Nephron progenitor cell (in vitro differentiated cells): ENCODE measurements around the gene IGDCC3.

Experiments
- DNase-seq: peaks from one replicate; pipeline ENCODE4 v3.0.0; 2021
- H3K27ac Mint-ChIP-seq: 2 replicates; pipeline ENCODE4 v1.8.0; 2021; ENCODE audit warnings: mild to moderate bottlenecking, moderate library complexity, mixed read lengths
- H3K27me3 Mint-ChIP-seq: 2 replicates; pipeline ENCODE4 v1.8.0; 2021; ENCODE audit warnings: mild to moderate bottlenecking, low read depth, mixed read lengths; ENCODE audit not compliant: poor library complexity
- H3K36me3 Mint-ChIP-seq: 2 replicates; pipeline ENCODE4 v1.8.0; 2021; ENCODE audit warnings: low read depth, mixed read lengths
- H3K4me1 Mint-ChIP-seq: 2 replicates; pipeline ENCODE4 v1.8.0; 2021; ENCODE audit warnings: mixed read lengths
- H3K4me3 Mint-ChIP-seq: 2 replicates; pipeline ENCODE4 v1.8.0; 2021; ENCODE audit warnings: mild to moderate bottlenecking, moderate library complexity, mixed read lengths
- H3K9me3 Mint-ChIP-seq: 2 replicates; pipeline ENCODE4 v1.8.0; 2021; ENCODE audit warnings: mild to moderate bottlenecking, moderate library complexity, mixed read lengths
- CTCF ChIP-seq: fragments of 200-600 bp; sonication (generic); IDR thresholded peaks from 2 replicates; pipeline ENCODE4 v1.5.0; 2021; ENCODE audit warnings: antibody characterized with exemption

Gene IGDCC3

GRCh38 chr15:65363306-65363705, 14.5 kb downstream of the IGDCC3 start:
- Mint-ChIP-seq H3K4me1 (peaks cover 72% of the 10 kb centered on the region), H3K27me3 (peaks cover 8% of the 10 kb centered on the region), H3K9me3 (no peaks in the 10 kb centered on the region), H3K27ac (no peak overlapping the region), H3K36me3 (peaks cover 48% of the 10 kb centered on the region), H3K4me3 (no peak overlapping the region)
- no peak for DNase-seq
- TF ChIP-seq CTCF: no peak

GRCh38 chr15:65362491-65362890, 15.3 kb downstream of the IGDCC3 start:
- no peak overlapping the region for H3K4me3 Mint-ChIP-seq
- H3K27ac Mint-ChIP-seq: no peak overlapping the region
- TF ChIP-seq CTCF: no peak
- H3K4me1 Mint-ChIP-seq: peaks cover 71% of the 10 kb centered on the region
- H3K27me3 Mint-ChIP-seq: peaks cover 8% of the 10 kb centered on the region
- peaks cover 49% of the 10 kb centered on the region for H3K36me3 Mint-ChIP-seq
- no peak for DNase-seq
- H3K9me3 Mint-ChIP-seq: no peaks in the 10 kb centered on the region

GRCh38 chr15:65361708-65362459, 15.9 kb downstream of the IGDCC3 start:
- H3K27me3 Mint-ChIP-seq: peaks cover 8% of the 10 kb centered on the region
- DNase-seq: no peak
- H3K9me3 Mint-ChIP-seq: no peaks in the 10 kb centered on the region
- peaks cover 48% of the 10 kb centered on the region for H3K36me3 Mint-ChIP-seq
- TF ChIP-seq CTCF: no peak
- no peak overlapping the region for H3K4me3 Mint-ChIP-seq
- H3K4me1 Mint-ChIP-seq: peaks cover 75% of the 10 kb centered on the region
- no peak overlapping the region for H3K27ac Mint-ChIP-seq

- Mint-ChIP-seq H3K4me3 (no peak overlapping the region), H3K9me3 (no peaks in the 10 kb centered on the region), H3K27me3 (no peaks in the 10 kb centered on the region), H3K36me3 (peaks cover 49% of the 10 kb centered on the region), H3K4me1 (peaks cover 71% of the 10 kb centered on the region), H3K27ac (peak overlapping the region; percentile 38)
- no peak for DNase-seq
- TF ChIP-seq CTCF: no peak
These were observed 17.3 kb downstream of the IGDCC3 start for GRCh38 chr15:65360506-65360905.

- Mint-ChIP-seq H3K27ac (peak overlapping the region; percentile 27), H3K4me3 (peak overlapping the region; percentile 67), H3K4me1 (peaks cover 49% of the 10 kb centered on the region), H3K36me3 (peaks cover 61% of the 10 kb centered on the region), H3K27me3 (no peaks in the 10 kb centered on the region), H3K9me3 (peaks cover 34% of the 10 kb centered on the region)
- no peak for DNase-seq
- TF ChIP-seq CTCF: no peak
These were observed 21.8 kb downstream of the IGDCC3 start for GRCh38 chr15:65355988-65356353.
